ENCODE data around the gene DUSP7.

The DUSP7 gene

DNA sequence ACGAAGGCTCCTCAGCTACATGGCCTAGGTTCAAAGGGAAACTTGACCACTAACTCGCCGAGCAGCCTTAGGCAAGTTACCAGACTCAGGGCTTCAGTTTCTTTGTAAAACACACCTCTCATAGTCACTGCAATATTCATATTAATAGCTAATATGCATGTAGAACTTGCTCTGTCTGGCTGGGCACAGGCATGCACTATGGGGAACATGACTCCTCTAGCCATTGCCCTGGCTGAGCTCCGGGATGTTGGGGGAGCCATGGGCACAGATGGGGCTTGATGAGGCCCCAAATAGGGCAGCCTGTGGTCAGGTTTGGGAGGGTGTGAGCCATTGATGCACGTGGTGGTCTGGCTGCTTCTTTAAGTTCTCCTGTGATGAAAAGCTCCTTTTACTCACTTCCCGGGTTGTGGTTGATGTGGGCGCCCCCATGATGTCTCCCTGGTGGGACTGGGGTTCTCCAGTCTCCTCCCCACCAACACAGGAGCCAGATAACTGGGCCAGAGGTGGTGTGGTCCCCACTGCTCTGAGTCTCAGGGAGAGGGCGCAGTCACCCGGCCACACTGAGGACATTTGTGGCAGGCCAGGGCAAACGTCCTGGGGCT, 29.4 kb upstream of the DUSP7 start:
- TF ChIP-seq EZH2phosphoT487 (IDR thresholded peaks at IDR 0.05; ENCODE audit: borderline replicate concordance, low read length) (no peak), CTCF (IDR thresholded peaks at IDR 0.05; ENCODE audit: low read depth, low read length, poor library complexity, severe bottlenecking) (no peak)
- no peaks in the 10 kb centered on the region for H3K27me3 ChIP-seq (ENCODE audit: control insufficient read depth, low read length)
- no peak overlapping the region for H3K4me2 ChIP-seq (ENCODE audit: low read length)
- H3K36me3 ChIP-seq (ENCODE audit: control insufficient read depth, low read length), result no peaks in the 10 kb centered on the region
- H3K9me3 ChIP-seq (ENCODE audit: control insufficient read depth, insufficient read depth, low read length), result no peaks in the 10 kb centered on the region
- no peak overlapping the region for H3K4me3 ChIP-seq (ENCODE audit: low read length)
- no peak overlapping the region for H3K27ac ChIP-seq (ENCODE audit: low read depth, low read length)
- no peaks in the 10 kb centered on the region for H3K9me2 ChIP-seq (replicated peaks; ENCODE audit: control insufficient read depth, low read length)
- H3F3A ChIP-seq (ENCODE audit: control insufficient read depth, insufficient read depth), result no peaks in the 10 kb centered on the region
- no peaks in the 10 kb centered on the region for H4K20me1 ChIP-seq (ENCODE audit: control insufficient read depth, insufficient read depth, low read depth, low read length)
- H3K79me2 ChIP-seq (ENCODE audit: control insufficient read depth, low read length), result no peaks in the 10 kb centered on the region
- peaks cover 18% of the 10 kb centered on the region for H3K4me1 ChIP-seq (ENCODE audit: control insufficient read depth, low read length)

DNA sequence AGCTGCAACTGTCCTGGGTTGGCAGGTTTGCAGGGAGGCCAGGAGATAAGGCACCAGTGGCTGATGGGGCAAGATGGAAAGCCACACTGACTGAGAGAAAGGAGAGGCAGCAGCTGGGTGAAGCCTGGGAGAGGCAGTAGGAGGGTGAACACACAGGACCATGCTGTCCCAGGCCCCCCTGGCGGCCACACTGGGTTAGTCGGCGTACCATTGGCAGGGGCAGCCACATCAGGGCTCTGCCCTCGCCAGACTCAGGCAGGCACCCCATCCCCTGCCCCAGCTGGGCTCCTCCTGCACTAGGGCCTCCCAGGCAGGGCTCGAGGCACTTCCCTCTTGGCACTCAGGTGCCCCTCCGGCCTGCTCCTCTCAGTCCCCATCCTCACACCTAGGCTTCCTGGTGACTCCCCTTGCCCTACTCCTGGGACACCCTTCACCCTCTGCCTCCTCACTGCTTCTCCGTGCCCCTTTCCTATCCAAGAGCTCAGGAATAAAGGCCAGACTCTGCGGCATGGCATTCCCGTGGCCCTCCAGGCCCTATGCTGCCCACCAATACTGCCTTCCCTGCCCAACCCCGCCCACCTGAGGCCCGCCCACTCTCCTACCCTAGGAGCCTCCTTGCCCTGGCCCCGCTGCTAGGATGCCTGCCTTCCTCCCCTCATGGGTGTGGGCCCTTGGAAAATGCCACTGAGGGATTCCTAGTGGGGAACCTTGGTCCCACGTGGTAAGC, 28.7 kb upstream of the DUSP7 start:
- H3K27me3 ChIP-seq (ENCODE audit: control insufficient read depth, low read length), result no peaks in the 10 kb centered on the region
- H3K4me2 ChIP-seq (ENCODE audit: low read length), result no peak overlapping the region
- H3F3A ChIP-seq (ENCODE audit: control insufficient read depth, insufficient read depth), result no peaks in the 10 kb centered on the region
- no peak overlapping the region for H3K4me3 ChIP-seq (ENCODE audit: low read length)
- peaks cover 18% of the 10 kb centered on the region for H3K4me1 ChIP-seq (ENCODE audit: control insufficient read depth, low read length)
- no peak overlapping the region for H3K27ac ChIP-seq (ENCODE audit: low read depth, low read length)
- no peaks in the 10 kb centered on the region for H3K9me2 ChIP-seq (replicated peaks; ENCODE audit: control insufficient read depth, low read length)
- no peaks in the 10 kb centered on the region for H4K20me1 ChIP-seq (ENCODE audit: control insufficient read depth, insufficient read depth, low read depth, low read length)
- no peaks in the 10 kb centered on the region for H3K9me3 ChIP-seq (ENCODE audit: control insufficient read depth, insufficient read depth, low read length)
- no peaks in the 10 kb centered on the region for H3K36me3 ChIP-seq (ENCODE audit: control insufficient read depth, low read length)
- TF ChIP-seq EZH2phosphoT487 (IDR thresholded peaks at IDR 0.05; ENCODE audit: borderline replicate concordance, low read length) (no peak), CTCF (IDR thresholded peaks at IDR 0.05; ENCODE audit: low read depth, low read length, poor library complexity, severe bottlenecking) (no peak)
- H3K79me2 ChIP-seq (ENCODE audit: control insufficient read depth, low read length), result no peaks in the 10 kb centered on the region

DNA sequence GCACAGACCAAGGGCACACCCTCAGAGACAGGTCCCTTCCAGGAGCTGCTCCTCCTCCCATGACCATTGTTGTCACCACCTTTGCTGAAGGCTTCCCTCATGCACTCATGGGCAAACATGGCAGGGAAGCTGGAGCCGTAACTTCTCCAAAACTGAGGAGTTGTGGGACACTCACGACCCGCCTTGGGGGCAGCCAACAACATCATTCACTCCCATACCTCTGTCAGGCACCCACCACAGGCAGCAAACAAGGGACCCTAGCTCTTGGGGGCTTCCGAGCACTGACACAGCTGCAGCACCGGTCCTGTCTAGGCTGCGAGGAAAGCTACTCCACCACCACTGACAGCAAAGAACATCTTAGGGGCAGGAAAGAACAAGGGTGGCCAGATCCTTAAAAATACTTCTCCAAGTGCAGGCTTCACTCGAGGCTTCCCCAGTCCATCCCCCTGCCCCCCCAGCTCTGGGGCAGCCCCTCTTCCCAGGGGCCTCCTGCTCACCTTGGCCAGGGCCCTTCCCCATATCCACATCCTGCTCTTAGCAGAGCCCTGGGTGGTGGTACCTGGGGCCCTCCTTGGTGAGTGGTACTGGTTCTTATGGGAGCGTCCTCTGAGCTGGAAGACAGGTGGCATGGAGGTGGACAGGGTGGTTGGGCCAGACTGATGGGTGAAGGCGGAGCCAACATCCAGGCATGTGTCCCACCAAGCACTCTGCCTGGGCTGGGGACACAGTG, 28.0 kb upstream of the DUSP7 start:
- Histone ChIP-seq H3K27ac (ENCODE audit: low read depth, low read length) (no peak overlapping the region), H3K4me3 (ENCODE audit: low read length) (no peak overlapping the region), H3K4me2 (ENCODE audit: low read length) (no peak overlapping the region), H3K9me3 (ENCODE audit: control insufficient read depth, insufficient read depth, low read length) (no peaks in the 10 kb centered on the region), H3K4me1 (ENCODE audit: control insufficient read depth, low read length) (peaks cover 18% of the 10 kb centered on the region), H4K20me1 (ENCODE audit: control insufficient read depth, insufficient read depth, low read depth, low read length) (no peaks in the 10 kb centered on the region), H3F3A (ENCODE audit: control insufficient read depth, insufficient read depth) (no peaks in the 10 kb centered on the region), H3K79me2 (ENCODE audit: control insufficient read depth, low read length) (no peaks in the 10 kb centered on the region), H3K9me2 (replicated peaks; ENCODE audit: control insufficient read depth, low read length) (no peaks in the 10 kb centered on the region), H3K36me3 (ENCODE audit: control insufficient read depth, low read length) (no peaks in the 10 kb centered on the region), H3K27me3 (ENCODE audit: control insufficient read depth, low read length) (no peaks in the 10 kb centered on the region)
- no peak for TF ChIP-seq EZH2phosphoT487 (IDR thresholded peaks at IDR 0.05; ENCODE audit: borderline replicate concordance, low read length)
- TF ChIP-seq CTCF (IDR thresholded peaks at IDR 0.05; ENCODE audit: low read depth, low read length, poor library complexity, severe bottlenecking), result no peak
